H1 (cell line): ENCODE results near the gene DGKA.

Experiments
- ATF2 ChIP-seq: IDR thresholded peaks from 2 replicates; pipeline ENCODE4 v1.6.1; 2012; ENCODE audit warnings: low read length, inconsistent platforms
- BRCA1 ChIP-seq: IDR thresholded peaks from 2 replicates; pipeline ENCODE4 v1.6.1; 2012; ENCODE audit warnings: low read depth, low read length, improper control_type of control experiment
- CHD2 ChIP-seq: IDR thresholded peaks from 2 replicates; pipeline ENCODE4 v1.6.1; 2012; ENCODE audit warnings: low read length, improper control_type of control experiment
- CTCF ChIP-seq, 3 experiments: IDR thresholded peaks; 1 replicate in 2 of 3; 2 replicates in 1 of 3; pipeline versions ENCODE4 v1.5.1 to v1.6.1; 2011; ENCODE audit warnings: low read length in 3 of 3, mild to moderate bottlenecking in 3 of 3, inconsistent platforms in 2 of 3, low read depth in 1 of 3, moderate library complexity in 1 of 3; ENCODE audit not compliant: insufficient read depth in 1 of 3; ENCODE audit errors: control extremely low read depth in 1 of 3
- EP300 ChIP-seq, 2 experiments: IDR thresholded peaks; 1 replicate in 1 of 2; 2 replicates in 1 of 2; pipeline ENCODE4 v1.6.1; 2011 to 2012; ENCODE audit warnings: low read depth in 2 of 2, low read length in 2 of 2, mild to moderate bottlenecking in 2 of 2, borderline replicate concordance in 1 of 2, inconsistent platforms in 1 of 2, moderate library complexity in 1 of 2
- GABPA ChIP-seq: IDR thresholded peaks from 2 replicates; pipeline ENCODE4 v1.6.1; 2011; ENCODE audit warnings: mild to moderate bottlenecking, low read length, moderate library complexity, borderline replicate concordance; ENCODE audit not compliant: insufficient read depth
- MAX ChIP-seq: IDR thresholded peaks from 2 replicates; pipeline ENCODE4 v1.6.1; 2012; ENCODE audit warnings: inconsistent platforms
- PHF8 ChIP-seq: fragments of 200-600 bp; sonication (generic); conservative IDR thresholded peaks from 2 replicates; pipeline ENCODE4 v1.7.1; 2012; ENCODE audit warnings: low read depth, mild to moderate bottlenecking, inconsistent platforms, low read length, moderate library complexity
- POLR2A ChIP-seq, 2 experiments: IDR thresholded peaks; 1 replicate in 1 of 2; 2 replicates in 1 of 2; pipeline ENCODE4 v1.6.1; 2011; ENCODE audit warnings: low read depth in 2 of 2, low read length in 2 of 2, mild to moderate bottlenecking in 2 of 2; ENCODE audit errors: control extremely low read depth in 1 of 2
- TCF12 ChIP-seq: IDR thresholded peaks from 2 replicates; pipeline ENCODE4 v1.6.1; 2011; ENCODE audit warnings: low read depth, mild to moderate bottlenecking, low read length

- TF ChIP-seq CTCF (IDR thresholded peaks at IDR 0.05; ENCODE audit: control extremely low read depth in 1 of 3, insufficient read depth in 1 of 3, low read depth in 1 of 3, low read length in 3 of 3) (no peak), CHD2 (no peak), POLR2A (IDR thresholded peaks at IDR 0.05; ENCODE audit: control extremely low read depth in 1 of 2, low read depth in 2 of 2, low read length in 2 of 2) (no peak), GABPA (no peak), MAX (no peak), EP300 (IDR thresholded peaks at IDR 0.05; ENCODE audit: borderline replicate concordance in 1 of 2, low read depth in 2 of 2, low read length in 2 of 2) (no peak), ATF2 (no peak), BRCA1 (no peak), TCF12 (no peak), PHF8 (no peak)
These were observed 39.7 kb upstream of the DGKA start for GRCh38 chr12:55891310-55891709.
